Neural cell (in vitro differentiated cells): ENCODE data around the gene JAGN1.

Experiments used
- EP300 ChIP-seq: fragments of 450-650 bp; conservative IDR thresholded peaks from 2 replicates; pipeline ENCODE4 v1.6.1; 2014; ENCODE audit warnings: antibody characterized with exemption, mild to moderate bottlenecking, moderate library complexity; ENCODE audit not compliant: poor library complexity, severe bottlenecking
- EZH2 ChIP-seq: fragments of 200-600, 300-800 bp; shearing (Covaris generic), sonication (generic); IDR thresholded peaks from 2 replicates; pipeline ENCODE4 v1.6.1; 2014; ENCODE audit warnings: antibody characterized with exemption, low read length, borderline replicate concordance, mild to moderate bottlenecking; ENCODE audit not compliant: insufficient read depth, poor library complexity, severe bottlenecking
- POLR2AphosphoS5 ChIP-seq: IDR thresholded peaks from 2 replicates; pipeline ENCODE4 v1.6.1; 2012
- RAD21 ChIP-seq: fragments of 450-650 bp; conservative IDR thresholded peaks from 2 replicates; pipeline ENCODE4 v1.6.1; 2014; ENCODE audit warnings: antibody characterized with exemption, mild to moderate bottlenecking, moderate library complexity
- TF ChIP-seq, protein P1 (sequence below): fragments of 450-650 bp; IDR thresholded peaks from 2 replicates; pipeline ENCODE4 v1.5.1; 2014; ENCODE audit warnings: antibody characterized with exemption, mild to moderate bottlenecking, moderate library complexity; ENCODE audit not compliant: poor library complexity, severe bottlenecking

DNA sequence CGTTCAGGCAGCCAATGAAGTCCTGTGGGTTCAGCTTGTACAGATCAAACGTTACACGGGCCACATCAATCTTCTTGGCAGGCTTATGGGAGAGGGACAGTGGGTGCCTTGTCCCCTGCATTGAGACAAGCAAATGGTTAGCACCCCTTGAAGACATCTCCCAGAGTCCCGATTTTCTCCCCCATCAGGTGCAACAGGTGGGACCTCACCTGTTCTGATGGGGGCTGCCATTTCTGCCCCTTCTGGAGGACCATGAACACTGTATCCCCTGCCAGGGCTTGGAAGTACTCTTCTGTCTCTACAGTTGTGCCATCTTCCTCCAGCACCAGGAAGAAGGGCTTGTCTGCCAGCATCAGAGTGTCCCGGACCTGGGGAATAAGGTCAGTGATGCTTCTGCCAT lies 20.5 kb upstream of the JAGN1 start:
- TF ChIP-seq EZH2 (no peak), RAD21 (no peak), POLR2AphosphoS5 (no peak), EP300 (no peak)
- TF ChIP-seq, protein P1, sequence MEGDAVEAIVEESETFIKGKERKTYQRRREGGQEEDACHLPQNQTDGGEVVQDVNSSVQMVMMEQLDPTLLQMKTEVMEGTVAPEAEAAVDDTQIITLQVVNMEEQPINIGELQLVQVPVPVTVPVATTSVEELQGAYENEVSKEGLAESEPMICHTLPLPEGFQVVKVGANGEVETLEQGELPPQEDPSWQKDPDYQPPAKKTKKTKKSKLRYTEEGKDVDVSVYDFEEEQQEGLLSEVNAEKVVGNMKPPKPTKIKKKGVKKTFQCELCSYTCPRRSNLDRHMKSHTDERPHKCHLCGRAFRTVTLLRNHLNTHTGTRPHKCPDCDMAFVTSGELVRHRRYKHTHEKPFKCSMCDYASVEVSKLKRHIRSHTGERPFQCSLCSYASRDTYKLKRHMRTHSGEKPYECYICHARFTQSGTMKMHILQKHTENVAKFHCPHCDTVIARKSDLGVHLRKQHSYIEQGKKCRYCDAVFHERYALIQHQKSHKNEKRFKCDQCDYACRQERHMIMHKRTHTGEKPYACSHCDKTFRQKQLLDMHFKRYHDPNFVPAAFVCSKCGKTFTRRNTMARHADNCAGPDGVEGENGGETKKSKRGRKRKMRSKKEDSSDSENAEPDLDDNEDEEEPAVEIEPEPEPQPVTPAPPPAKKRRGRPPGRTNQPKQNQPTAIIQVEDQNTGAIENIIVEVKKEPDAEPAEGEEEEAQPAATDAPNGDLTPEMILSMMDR, result no peak
